AG04450 (cell line): ENCODE data around the gene ALDOB. TPM values are rescaled to one million over a fixed set of nuclear protein-coding genes. Genes with fewer than 3 reads are reported as not detected.

ENCODE experiments used
- CTCF ChIA-PET: fragments of 300-600, 350-600 bp; formaldehyde crosslinking; extraction: SDS; loops from one replicate; lab custom pipeline; 2022; ENCODE audit warnings: antibody characterized with exemption, inconsistent platforms; lab: Charles Lee
- POLR2A ChIA-PET: fragments of 350-600 bp; formaldehyde crosslinking; extraction: SDS; loops from one replicate; lab custom pipeline; 2021; ENCODE audit warnings: antibody characterized with exemption, inconsistent platforms; lab: Yijun Ruan, JAX
- DNase-seq: peaks from one replicate; pipeline ENCODE4 v3.0.0-alpha.2; 2011; ENCODE audit warnings: low read depth, low spot score
- H3K27ac ChIP-seq: one replicate; pipeline ENCODE4 v1.5.1; 2012; ENCODE audit warnings: low read depth, low read length, control low read depth
- H3K27me3 ChIP-seq: one replicate; pipeline ENCODE4 v1.6.0; 2012; ENCODE audit warnings: low read length; ENCODE audit not compliant: control insufficient read depth, insufficient read depth
- H3K4me3 ChIP-seq: 2 replicates; pipeline ENCODE4 v1.5.1; 2011; ENCODE audit warnings: mild to moderate bottlenecking, low read depth, low read length, control low read depth
- H3K9me3 ChIP-seq: 2 replicates; pipeline ENCODE4 v1.5.1; 2012; ENCODE audit warnings: low read length; ENCODE audit not compliant: control insufficient read depth, insufficient read depth
- polyA plus RNA-seq: library from polyadenylated mRNA; depleted of rRNA; stranded (reverse); fragments of >200 nt; gene quantifications from 2 replicates; pipeline ENCODE4 v1.2.3, GENCODE V29; 2011; rRNA removed
- small RNA-seq: library from RNA; depleted of rRNA; stranded (forward); fragments of <200 nt; gene quantifications from one replicate; pipeline ENCODE3, GENCODE V24; 2012; ENCODE audit warnings: low read depth; ENCODE audit not compliant: insufficient read length
- TF ChIP-seq, protein P1 (sequence below): IDR thresholded peaks from 2 replicates; pipeline ENCODE4 v1.5.1; 2011; ENCODE audit warnings: low read depth, low read length, control low read depth, inconsistent platforms

ALDOB gene
- polyA plus RNA-seq, 1 experiment = not detected

- no peaks in the 10 kb centered on the region for H3K9me3 ChIP-seq
- H3K4me3 ChIP-seq = no peak overlapping the region
- no peaks in the 10 kb centered on the region for H3K27me3 ChIP-seq
- TF ChIP-seq, protein P1, sequence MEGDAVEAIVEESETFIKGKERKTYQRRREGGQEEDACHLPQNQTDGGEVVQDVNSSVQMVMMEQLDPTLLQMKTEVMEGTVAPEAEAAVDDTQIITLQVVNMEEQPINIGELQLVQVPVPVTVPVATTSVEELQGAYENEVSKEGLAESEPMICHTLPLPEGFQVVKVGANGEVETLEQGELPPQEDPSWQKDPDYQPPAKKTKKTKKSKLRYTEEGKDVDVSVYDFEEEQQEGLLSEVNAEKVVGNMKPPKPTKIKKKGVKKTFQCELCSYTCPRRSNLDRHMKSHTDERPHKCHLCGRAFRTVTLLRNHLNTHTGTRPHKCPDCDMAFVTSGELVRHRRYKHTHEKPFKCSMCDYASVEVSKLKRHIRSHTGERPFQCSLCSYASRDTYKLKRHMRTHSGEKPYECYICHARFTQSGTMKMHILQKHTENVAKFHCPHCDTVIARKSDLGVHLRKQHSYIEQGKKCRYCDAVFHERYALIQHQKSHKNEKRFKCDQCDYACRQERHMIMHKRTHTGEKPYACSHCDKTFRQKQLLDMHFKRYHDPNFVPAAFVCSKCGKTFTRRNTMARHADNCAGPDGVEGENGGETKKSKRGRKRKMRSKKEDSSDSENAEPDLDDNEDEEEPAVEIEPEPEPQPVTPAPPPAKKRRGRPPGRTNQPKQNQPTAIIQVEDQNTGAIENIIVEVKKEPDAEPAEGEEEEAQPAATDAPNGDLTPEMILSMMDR = no peak
- H3K27ac ChIP-seq = no peak overlapping the region
- ChIA-PET POLR2A (no interaction called here), CTCF (interaction anchor here (0.7 to 1.2 kb wide), 2 partner anchors 16 to 657 kb away, joined by 3 to 5 read pairs; no protein-coding TSS in a partner anchor)
- DNase-seq = no peak
Observed at GRCh38 chr9:101372327-101373118, 63.1 kb downstream of the ALDOB start.

GRCh38 chr9:101371813-101372212 is 63.8 kb downstream of the ALDOB start:
- POLR2A ChIA-PET = no interaction called here
- Histone ChIP-seq H3K4me3 (no peak overlapping the region), H3K9me3 (no peaks in the 10 kb centered on the region), H3K27ac (no peak overlapping the region), H3K27me3 (no peaks in the 10 kb centered on the region)
- TF ChIP-seq, protein P1 = no peak
- CTCF ChIA-PET = interaction anchor here (1.2 kb wide), 2 partner anchors 17 to 771 kb away, joined by 3 to 5 read pairs; no protein-coding TSS in a partner anchor
- no peak for DNase-seq

Small RNA genes lying within 50 kb of the gene (small RNA-seq; reads per million reads assigned to genes)
- not detected for gene AL353621.2

Other genes starting within 250 kb of the ALDOB start
- not detected in 2 replicates for gene BAAT, start 50.8 kb downstream of the ALDOB start, polyA plus RNA-seq
- gene MRPL50, start 37.2 kb downstream of the ALDOB start, polyA plus RNA-seq = 12.0 and 15.0 TPM in 2 replicates
- 10.0 and 13.2 TPM in 2 replicates for gene ZNF189, start 36.9 kb downstream of the ALDOB start, polyA plus RNA-seq
- gene RNF20, start 98.1 kb upstream of the ALDOB start, polyA plus RNA-seq = 37.1 and 42.0 TPM in 2 replicates
- not detected in 2 replicates for gene PPP3R2, start 159.2 kb upstream of the ALDOB start, polyA plus RNA-seq